KMS-11 (cell line): ENCODE measurements around the gene WDR36.

ENCODE experiments used
- H2AFZ ChIP-seq: fragments of 200-600 bp; sonication (generic); 2 replicates; pipeline ENCODE4 v1.6.1; 2016; ENCODE audit warnings: antibody characterized with exemption, mixed run types, low read depth
- H3K27ac ChIP-seq: fragments of 200-600 bp; sonication (generic); 2 replicates; pipeline ENCODE4 v1.6.1; 2016; ENCODE audit warnings: mild to moderate bottlenecking, mixed run types
- H3K27me3 ChIP-seq: fragments of 200-600 bp; sonication (generic); 2 replicates; pipeline ENCODE4 v1.6.1; 2017; ENCODE audit warnings: mild to moderate bottlenecking, low read depth, mixed run types, moderate library complexity; ENCODE audit not compliant: insufficient read depth
- H3K36me3 ChIP-seq: fragments of 200-600 bp; sonication (generic); 2 replicates; pipeline ENCODE4 v1.6.1; 2017; ENCODE audit warnings: mild to moderate bottlenecking, mixed run types; ENCODE audit not compliant: insufficient read depth
- H3K4me1 ChIP-seq: fragments of 200-600 bp; sonication (generic); 2 replicates; pipeline ENCODE4 v1.6.1; 2016; ENCODE audit warnings: mild to moderate bottlenecking, low read depth, mixed run types; ENCODE audit not compliant: poor library complexity, severe bottlenecking
- H3K4me2 ChIP-seq: fragments of 200-600 bp; sonication (generic); 2 replicates; pipeline ENCODE4 v1.7.0; 2016; ENCODE audit warnings: mild to moderate bottlenecking, mixed run types
- H3K4me3 ChIP-seq: fragments of 200-600 bp; sonication (generic); IDR thresholded peaks from 2 replicates; pipeline ENCODE4 v1.6.1; 2017; ENCODE audit warnings: low read depth, low read length, mixed read lengths; ENCODE audit not compliant: insufficient read depth
- H3K79me2 ChIP-seq: fragments of 200-600 bp; sonication (generic); 2 replicates; pipeline ENCODE4 v1.6.1; 2016; ENCODE audit warnings: low read depth, mixed run types; ENCODE audit not compliant: insufficient read depth
- H3K9ac ChIP-seq: fragments of 200-600 bp; sonication (generic); 2 replicates; pipeline ENCODE4 v1.6.1; 2016; ENCODE audit warnings: mild to moderate bottlenecking, mixed run types
- H4K20me1 ChIP-seq: fragments of 200-600 bp; sonication (generic); 2 replicates; pipeline ENCODE4 v1.6.1; 2016; ENCODE audit warnings: mild to moderate bottlenecking, mixed run types; ENCODE audit not compliant: insufficient read depth
- TF ChIP-seq, protein P1 (sequence below): fragments of 200-600 bp; sonication (generic); conservative IDR thresholded peaks from 2 replicates; pipeline ENCODE4 v1.6.1; 2017; ENCODE audit warnings: low read depth, mild to moderate bottlenecking, antibody characterized with exemption, low read length, moderate library complexity, mixed read lengths

WDR36 gene

DNA sequence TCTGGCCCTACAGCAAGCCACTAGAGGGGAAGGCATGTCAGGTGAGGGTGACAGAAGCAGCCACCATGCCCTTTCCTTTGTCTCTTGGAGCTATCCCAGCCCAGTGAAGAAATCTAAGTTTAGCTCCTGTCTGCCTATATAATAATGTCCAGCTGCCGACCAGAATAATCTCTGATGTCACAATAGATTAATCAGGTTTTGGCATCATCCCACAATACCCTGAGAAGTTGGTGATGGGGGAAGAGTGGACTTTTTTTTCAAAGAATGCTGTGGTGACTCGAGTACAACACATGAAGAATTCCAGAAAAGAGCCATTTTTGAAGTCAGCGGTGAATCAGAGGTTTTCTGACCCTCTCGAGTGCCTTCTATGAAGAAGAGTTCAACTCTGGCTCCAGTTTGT, 22.3 kb upstream of the WDR36 start:
- Histone ChIP-seq H3K79me2 (no peaks in the 10 kb centered on the region), H3K9ac (no peak overlapping the region), H3K36me3 (no peaks in the 10 kb centered on the region), H3K27me3 (no peaks in the 10 kb centered on the region), H3K27ac (no peak overlapping the region), H3K4me2 (no peak overlapping the region), H3K4me3 (no peak overlapping the region), H4K20me1 (no peaks in the 10 kb centered on the region), H2AFZ (no peak overlapping the region), H3K4me1 (peaks cover 2% of the 10 kb centered on the region)
- TF ChIP-seq, protein P1, sequence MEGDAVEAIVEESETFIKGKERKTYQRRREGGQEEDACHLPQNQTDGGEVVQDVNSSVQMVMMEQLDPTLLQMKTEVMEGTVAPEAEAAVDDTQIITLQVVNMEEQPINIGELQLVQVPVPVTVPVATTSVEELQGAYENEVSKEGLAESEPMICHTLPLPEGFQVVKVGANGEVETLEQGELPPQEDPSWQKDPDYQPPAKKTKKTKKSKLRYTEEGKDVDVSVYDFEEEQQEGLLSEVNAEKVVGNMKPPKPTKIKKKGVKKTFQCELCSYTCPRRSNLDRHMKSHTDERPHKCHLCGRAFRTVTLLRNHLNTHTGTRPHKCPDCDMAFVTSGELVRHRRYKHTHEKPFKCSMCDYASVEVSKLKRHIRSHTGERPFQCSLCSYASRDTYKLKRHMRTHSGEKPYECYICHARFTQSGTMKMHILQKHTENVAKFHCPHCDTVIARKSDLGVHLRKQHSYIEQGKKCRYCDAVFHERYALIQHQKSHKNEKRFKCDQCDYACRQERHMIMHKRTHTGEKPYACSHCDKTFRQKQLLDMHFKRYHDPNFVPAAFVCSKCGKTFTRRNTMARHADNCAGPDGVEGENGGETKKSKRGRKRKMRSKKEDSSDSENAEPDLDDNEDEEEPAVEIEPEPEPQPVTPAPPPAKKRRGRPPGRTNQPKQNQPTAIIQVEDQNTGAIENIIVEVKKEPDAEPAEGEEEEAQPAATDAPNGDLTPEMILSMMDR, result no peak

DNA sequence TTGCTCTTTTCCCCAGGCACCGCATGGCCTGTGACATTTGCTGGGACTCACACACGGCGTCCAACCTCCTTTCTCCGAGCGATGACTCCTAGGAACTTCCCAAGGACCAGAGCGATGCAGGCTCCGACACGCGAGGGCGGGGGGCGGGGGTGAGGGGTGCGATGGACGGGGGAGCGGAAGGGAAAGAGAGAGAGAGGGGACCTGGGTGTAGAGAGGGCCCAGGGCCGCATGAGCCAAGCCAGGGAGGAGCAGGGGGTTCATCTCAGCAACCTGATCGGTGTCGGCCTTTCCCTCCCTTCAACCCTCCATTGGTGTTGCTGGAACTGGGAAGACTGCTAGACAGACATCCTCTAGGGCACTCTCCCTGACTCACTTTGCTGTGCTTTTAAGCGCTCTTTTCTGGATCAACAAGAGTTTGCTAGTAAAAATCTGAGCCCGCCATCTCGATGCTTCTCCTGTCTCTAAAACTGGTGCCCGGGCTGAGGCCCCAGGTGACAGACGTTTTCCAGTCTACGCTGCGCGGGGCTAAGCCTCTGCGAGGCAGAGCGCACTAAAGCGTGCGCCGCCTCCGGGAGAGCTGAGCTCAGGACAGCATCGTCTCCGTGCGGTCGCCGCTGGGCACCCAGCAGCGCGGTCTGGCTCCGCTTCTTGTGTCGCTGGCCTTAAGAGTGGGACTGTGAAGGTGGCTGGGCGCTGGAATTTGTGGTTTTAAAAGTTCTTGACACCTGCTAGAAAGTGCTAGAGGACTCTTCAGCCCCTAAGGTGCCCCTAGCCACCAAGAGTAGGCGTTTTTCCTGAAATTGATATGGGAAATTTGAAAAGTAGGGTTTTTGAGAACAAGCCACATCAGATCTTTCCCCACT, 21.6 kb upstream of the WDR36 start:
- H3K36me3 ChIP-seq, result no peaks in the 10 kb centered on the region
- H3K27me3 ChIP-seq, result no peaks in the 10 kb centered on the region
- no peak overlapping the region for H3K4me2 ChIP-seq
- no peak overlapping the region for H3K9ac ChIP-seq
- peaks cover 9% of the 10 kb centered on the region for H3K4me1 ChIP-seq
- no peak overlapping the region for H2AFZ ChIP-seq
- no peak overlapping the region for H3K4me3 ChIP-seq
- no peaks in the 10 kb centered on the region for H4K20me1 ChIP-seq
- no peaks in the 10 kb centered on the region for H3K79me2 ChIP-seq
- TF ChIP-seq, protein P1, result no peak
- H3K27ac ChIP-seq, result no peak overlapping the region

DNA sequence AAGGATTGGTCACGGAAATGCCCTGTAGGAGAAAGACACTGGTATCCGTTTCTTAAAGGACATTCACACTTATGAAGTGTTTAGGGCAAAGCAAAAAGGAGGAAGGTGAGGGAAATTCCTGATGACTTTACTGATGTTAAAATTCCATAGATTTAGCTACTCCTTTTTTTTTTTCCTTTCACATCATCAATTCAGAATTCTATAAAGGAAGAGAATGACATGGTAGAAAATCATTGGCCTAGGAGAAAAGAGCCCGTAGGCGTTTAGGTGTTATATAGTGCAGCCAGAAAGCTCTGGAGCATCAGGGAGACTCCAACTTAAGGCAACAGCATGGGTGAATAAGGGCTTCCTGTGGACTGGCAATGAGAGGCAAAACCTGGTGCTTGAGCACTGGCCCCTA, 20.7 kb upstream of the WDR36 start, which contains the start of gene TSLP:
TSS of gene TSLP (plus strand) at position 301 of the 400 bp plus-strand sequence. CDS start 178 bp downstream, outside the sequence.
- no peaks in the 10 kb centered on the region for H3K27me3 ChIP-seq
- TF ChIP-seq, protein P1, result no peak
- no peaks in the 10 kb centered on the region for H3K79me2 ChIP-seq
- H3K4me3 ChIP-seq, result no peak within 1 kb of the TSS
- H3K4me1 ChIP-seq, result peaks cover 18% of the 10 kb centered on the region
- no peaks in the 10 kb centered on the region for H4K20me1 ChIP-seq
- no peak within 1 kb of the TSS for H2AFZ ChIP-seq
- H3K36me3 ChIP-seq, result no peaks in the 10 kb centered on the region
- no peak within 1 kb of the TSS for H3K9ac ChIP-seq
- H3K4me2 ChIP-seq, result no peak within 1 kb of the TSS
- H3K27ac ChIP-seq, result no peak within 1 kb of the TSS

DNA sequence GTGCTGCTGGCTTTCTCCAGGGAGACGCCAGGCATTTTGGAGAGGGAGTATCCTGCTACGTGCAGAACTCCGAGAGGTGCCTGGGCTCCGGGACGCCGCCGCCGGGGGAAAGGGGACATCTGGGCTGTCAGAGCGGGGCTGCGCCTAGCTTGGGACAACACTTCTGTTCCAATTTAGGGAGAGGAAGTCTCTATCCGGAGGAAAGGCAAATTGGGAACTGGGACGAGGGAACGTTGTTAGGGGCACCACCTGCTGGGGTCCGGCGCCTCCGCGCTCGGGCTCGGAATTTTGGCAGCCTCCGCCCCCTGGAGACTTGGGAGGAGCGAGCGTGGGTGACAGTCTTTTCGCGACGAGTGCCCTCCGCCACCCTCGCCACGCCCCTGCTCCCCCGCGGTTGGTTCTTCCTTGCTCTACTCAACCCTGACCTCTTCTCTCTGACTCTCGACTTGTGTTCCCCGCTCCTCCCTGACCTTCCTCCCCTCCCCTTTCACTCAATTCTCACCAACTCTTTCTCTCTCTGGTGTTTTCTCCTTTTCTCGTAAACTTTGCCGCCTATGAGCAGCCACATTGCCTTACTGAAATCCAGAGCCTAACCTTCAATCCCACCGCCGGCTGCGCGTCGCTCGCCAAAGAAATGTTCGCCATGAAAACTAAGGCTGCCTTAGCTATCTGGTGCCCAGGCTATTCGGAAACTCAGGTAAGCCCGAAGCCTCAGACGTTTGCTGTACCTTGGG, 19.0 kb upstream of the WDR36 start:
- no peak overlapping the region for H3K9ac ChIP-seq

More for the DNA sequence above, 19.0 kb upstream of the WDR36 start:
- Histone ChIP-seq H3K4me2 (no peak overlapping the region), H3K27ac (no peak overlapping the region), H3K79me2 (no peaks in the 10 kb centered on the region), H3K4me1 (peaks cover 18% of the 10 kb centered on the region), H4K20me1 (no peaks in the 10 kb centered on the region), H3K36me3 (no peaks in the 10 kb centered on the region), H3K4me3 (no peak overlapping the region), H3K27me3 (no peaks in the 10 kb centered on the region), H2AFZ (no peak overlapping the region)
- TF ChIP-seq, protein P1, result no peak
